ENCODE results near the gene ARMCX5. TPM values are rescaled to one million over a fixed set of nuclear protein-coding genes. Genes with fewer than 3 reads are reported as not detected.

Gene ARMCX5
- polyA plus RNA-seq (2013, experiment 1 of 4): 14.9 TPM
- polyA plus RNA-seq (2013, experiment 2 of 4): 16.5 TPM
- 15.7 TPM for polyA plus RNA-seq (2013, experiment 3 of 4)
- polyA plus RNA-seq (2013, experiment 4 of 4): 17.2 TPM

DNA sequence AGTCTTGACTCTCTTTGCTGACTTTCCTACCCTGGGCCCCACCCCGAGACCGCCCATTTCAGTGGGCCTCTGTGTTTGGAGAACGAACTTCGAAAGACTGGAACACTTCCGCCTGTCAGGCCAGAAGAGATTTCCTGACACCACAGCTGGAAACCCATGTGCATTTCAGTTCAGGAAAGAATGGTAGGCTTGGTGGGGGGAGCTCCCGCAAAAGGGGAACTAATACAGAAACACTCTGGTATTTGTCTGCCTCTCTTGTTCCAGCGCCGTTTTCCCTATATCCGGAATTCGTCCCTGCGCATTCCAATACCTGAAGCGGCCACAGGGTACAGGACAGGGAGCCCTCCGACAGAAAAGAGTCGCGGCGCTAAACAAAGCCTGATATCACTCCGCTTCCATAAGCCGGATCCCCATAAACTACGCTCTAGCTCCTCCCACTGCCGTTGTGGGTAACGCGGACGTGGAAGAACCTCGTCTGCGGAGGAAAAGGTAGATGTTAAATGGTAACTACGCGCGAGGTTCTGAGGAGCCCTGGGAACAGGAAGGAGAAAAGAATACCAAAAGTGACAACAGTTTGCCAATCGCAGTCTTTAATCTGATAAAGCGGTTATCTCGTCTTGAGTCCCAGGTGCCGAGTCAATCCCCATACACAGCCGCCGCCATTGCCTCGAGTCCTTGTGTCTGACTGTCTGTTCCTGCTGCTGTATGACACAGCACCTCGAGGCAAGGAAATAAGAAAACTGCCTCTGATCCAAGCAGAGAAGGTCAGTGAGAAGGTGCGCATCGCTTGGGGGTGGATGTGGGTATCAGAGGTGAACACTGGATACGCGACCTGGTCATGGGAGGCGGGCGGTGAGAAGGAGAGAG lies at the start of gene ARMCX5:
Gene ARMCX5 (plus strand): TSS at position 432 of the 867 bp plus-strand sequence. CDS start 2,627 bp downstream, outside the sequence.
- no peaks in the 10 kb centered on the region for H3K4me1 ChIP-seq (ENCODE audit: control insufficient read depth, insufficient read depth, low read length)
- WGBS, 2 experiments: 3% methylated on average over 35 to 42 of the region's 42 CpGs

DNA sequence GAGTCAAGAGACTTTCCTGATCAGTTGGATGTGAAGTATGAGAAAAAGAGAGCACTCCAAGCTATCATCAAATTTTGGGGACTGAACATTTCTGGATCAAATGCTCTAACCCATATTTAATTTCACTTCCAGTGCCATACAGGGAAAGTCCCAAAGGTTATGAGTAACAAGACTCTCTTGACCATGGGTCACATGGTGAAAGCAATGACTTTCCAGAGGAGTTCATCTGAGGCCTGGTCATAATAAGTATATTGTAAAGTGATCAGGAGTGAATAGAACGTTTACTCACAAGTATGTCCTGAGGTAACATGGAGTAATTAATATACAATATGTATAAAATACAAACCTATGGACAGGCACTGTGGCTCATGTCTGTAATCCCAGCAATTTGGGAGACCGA lies 40.7 kb upstream of the ARMCX5 start:
- Histone ChIP-seq H3K27ac (ENCODE audit: insufficient read depth, low read depth, low read length, poor library complexity, severe bottlenecking) (no peak overlapping the region), H3K36me3 (ENCODE audit: control insufficient read depth, insufficient read depth, low read length) (no peaks in the 10 kb centered on the region), H3K9me3 (ENCODE audit: control insufficient read depth, low read length) (no peaks in the 10 kb centered on the region), H3K27me3 (ENCODE audit: control insufficient read depth, insufficient read depth, low read length, poor library complexity, severe bottlenecking) (no peaks in the 10 kb centered on the region), H3K4me3 (ENCODE audit: insufficient read depth, low read depth, low read length) (no peak overlapping the region), H3K4me1 (ENCODE audit: control insufficient read depth, insufficient read depth, low read length) (no peaks in the 10 kb centered on the region)
- 93 to 100% methylated on average over 1 of the region's 2 CpGs for WGBS, 2 experiments

More for the DNA sequence above, at the start of gene ARMCX5:
- Histone ChIP-seq H3K27me3 (ENCODE audit: control insufficient read depth, insufficient read depth, low read length, poor library complexity, severe bottlenecking) (no peaks in the 10 kb centered on the region), H3K4me3 (ENCODE audit: insufficient read depth, low read depth, low read length) (peak within 1 kb of the TSS; percentile 62), H3K9me3 (ENCODE audit: control insufficient read depth, low read length) (no peaks in the 10 kb centered on the region), H3K36me3 (ENCODE audit: control insufficient read depth, insufficient read depth, low read length) (peaks cover 7% of the 10 kb centered on the region), H3K27ac (ENCODE audit: insufficient read depth, low read depth, low read length, poor library complexity, severe bottlenecking) (no peak within 1 kb of the TSS)

DNA sequence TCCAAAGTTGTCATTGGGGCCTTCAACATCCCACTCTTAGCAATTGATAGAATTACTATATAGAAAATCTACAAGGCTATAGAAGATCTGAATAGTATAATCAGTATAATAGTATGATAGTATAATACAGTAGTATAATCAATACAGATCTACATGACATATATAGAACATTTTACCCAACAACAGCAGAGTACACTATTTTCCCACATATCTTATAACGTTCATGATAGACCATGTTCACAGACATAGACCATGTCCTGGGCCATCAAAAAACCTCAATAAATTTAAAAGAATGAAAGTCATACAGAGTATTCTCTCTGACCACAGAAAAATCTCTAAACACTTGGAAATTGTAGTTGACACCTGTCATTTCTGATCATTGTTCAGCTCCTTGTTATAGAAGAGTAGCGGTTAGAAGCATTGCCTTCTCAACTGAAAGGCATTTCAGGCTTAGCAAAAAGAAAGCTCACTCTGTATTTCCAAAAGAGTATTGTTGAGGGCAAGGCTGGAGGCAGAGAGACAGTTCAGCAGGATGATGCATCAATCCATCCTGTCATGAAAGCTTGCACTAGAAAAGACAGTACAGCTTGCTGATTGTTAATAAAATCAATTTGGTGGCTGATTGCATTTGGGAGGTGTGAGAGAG lies 38.8 kb upstream of the ARMCX5 start:
- H3K27me3 ChIP-seq (ENCODE audit: control insufficient read depth, insufficient read depth, low read length, poor library complexity, severe bottlenecking): no peaks in the 10 kb centered on the region
- no peaks in the 10 kb centered on the region for H3K4me1 ChIP-seq (ENCODE audit: control insufficient read depth, insufficient read depth, low read length)
- H3K4me3 ChIP-seq (ENCODE audit: insufficient read depth, low read depth, low read length): no peak overlapping the region
- 87 to 88% methylated on average over 2 of the region's 2 CpGs for WGBS, 2 experiments
- H3K27ac ChIP-seq (ENCODE audit: insufficient read depth, low read depth, low read length, poor library complexity, severe bottlenecking): no peak overlapping the region
- H3K9me3 ChIP-seq (ENCODE audit: control insufficient read depth, low read length): no peaks in the 10 kb centered on the region
- H3K36me3 ChIP-seq (ENCODE audit: control insufficient read depth, insufficient read depth, low read length): no peaks in the 10 kb centered on the region

DNA sequence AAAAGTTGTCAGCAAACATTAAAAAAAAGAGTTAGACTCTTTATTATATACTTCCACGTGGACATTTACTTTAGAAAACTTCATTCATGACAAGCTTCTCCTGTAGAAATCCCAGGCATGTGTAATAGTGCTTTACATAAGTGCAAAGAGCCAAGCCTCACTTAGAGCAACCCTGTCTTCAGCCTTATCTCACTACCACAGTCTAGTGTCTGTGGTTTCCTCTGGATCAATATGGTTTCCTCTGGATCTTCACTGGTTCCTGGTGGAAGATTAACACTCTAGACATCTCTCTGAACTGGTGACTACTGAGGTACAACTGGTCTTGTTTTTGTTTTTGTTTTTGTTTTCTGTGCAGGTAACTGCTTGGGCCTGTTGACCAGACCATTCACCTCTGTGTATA lies 18.4 kb upstream of the ARMCX5 start:
- WGBS, 2 experiments: 91% methylated on average over 1 of the region's 1 CpG; no CpG with 5 or more reads in 1 of the 2 experiments
- Histone ChIP-seq H3K9me3 (ENCODE audit: control insufficient read depth, low read length) (no peaks in the 10 kb centered on the region), H3K4me1 (ENCODE audit: control insufficient read depth, insufficient read depth, low read length) (no peaks in the 10 kb centered on the region), H3K27me3 (ENCODE audit: control insufficient read depth, insufficient read depth, low read length, poor library complexity, severe bottlenecking) (no peaks in the 10 kb centered on the region), H3K4me3 (ENCODE audit: insufficient read depth, low read depth, low read length) (no peak overlapping the region), H3K27ac (ENCODE audit: insufficient read depth, low read depth, low read length, poor library complexity, severe bottlenecking) (no peak overlapping the region), H3K36me3 (ENCODE audit: control insufficient read depth, insufficient read depth, low read length) (no peaks in the 10 kb centered on the region)

DNA sequence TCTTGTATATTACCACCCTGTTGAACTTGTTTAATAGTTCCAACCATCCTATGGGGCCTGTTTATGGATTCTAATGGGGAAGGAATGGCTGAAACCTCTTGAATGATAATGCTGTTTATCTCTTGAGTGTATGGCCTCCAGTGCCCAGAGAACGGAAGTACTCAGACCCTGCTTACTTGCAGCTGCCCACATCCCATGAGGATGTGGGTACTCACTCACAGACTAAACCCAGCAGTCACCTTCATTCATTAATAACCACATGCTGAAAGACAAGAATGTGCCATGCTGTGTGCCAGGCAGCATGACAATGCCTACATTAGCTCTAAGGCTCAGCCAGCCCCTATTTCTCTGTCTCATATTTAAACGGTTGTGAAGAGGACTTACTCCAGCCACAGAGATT lies 5.9 kb upstream of the ARMCX5 start:
- Histone ChIP-seq H3K27ac (ENCODE audit: insufficient read depth, low read depth, low read length, poor library complexity, severe bottlenecking) (no peak overlapping the region), H3K36me3 (ENCODE audit: control insufficient read depth, insufficient read depth, low read length) (no peaks in the 10 kb centered on the region), H3K4me1 (ENCODE audit: control insufficient read depth, insufficient read depth, low read length) (no peaks in the 10 kb centered on the region), H3K9me3 (ENCODE audit: control insufficient read depth, low read length) (no peaks in the 10 kb centered on the region), H3K27me3 (ENCODE audit: control insufficient read depth, insufficient read depth, low read length, poor library complexity, severe bottlenecking) (no peaks in the 10 kb centered on the region), H3K4me3 (ENCODE audit: insufficient read depth, low read depth, low read length) (no peak overlapping the region)
- 76 to 81% methylated on average over 2 of the region's 2 CpGs for WGBS, 2 experiments

DNA sequence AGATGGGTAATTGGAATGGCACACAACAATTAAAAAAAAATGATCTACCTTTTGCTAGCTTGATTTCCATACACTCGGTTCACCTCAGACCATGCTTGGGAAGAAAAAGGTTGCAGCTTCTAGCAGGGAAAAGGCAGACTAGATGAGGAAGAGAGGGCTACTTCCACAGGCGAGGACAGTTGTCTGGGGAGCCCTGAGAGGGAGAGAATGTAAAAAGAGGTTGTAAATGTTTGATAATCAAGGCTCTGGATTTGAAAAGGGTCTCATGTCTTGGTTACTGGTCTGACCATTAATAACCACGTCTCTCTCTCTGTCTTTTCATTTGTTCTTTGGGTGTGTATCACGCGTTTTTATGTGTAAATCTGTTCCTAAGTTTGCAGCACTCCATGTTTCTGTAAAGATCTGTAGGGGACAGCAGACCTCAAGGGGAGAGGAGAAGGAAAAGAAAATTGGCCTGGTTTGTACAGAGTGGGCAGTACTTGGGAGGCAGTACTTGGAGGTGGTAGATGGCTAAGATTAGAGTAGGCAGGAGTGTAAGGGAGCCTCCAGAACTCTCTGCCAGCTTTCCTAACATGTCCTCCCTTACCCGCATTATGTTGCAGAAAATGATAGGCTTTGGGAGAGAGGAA lies 750 bp downstream of the ARMCX5 start:
- H3K4me1 ChIP-seq (ENCODE audit: control insufficient read depth, insufficient read depth, low read length): no peaks in the 10 kb centered on the region
- H3K27ac ChIP-seq (ENCODE audit: insufficient read depth, low read depth, low read length, poor library complexity, severe bottlenecking): no peak overlapping the region
- no peaks in the 10 kb centered on the region for H3K9me3 ChIP-seq (ENCODE audit: control insufficient read depth, low read length)
- peak overlapping the region; percentile 62 for H3K4me3 ChIP-seq (ENCODE audit: insufficient read depth, low read depth, low read length)
- peaks cover 7% of the 10 kb centered on the region for H3K36me3 ChIP-seq (ENCODE audit: control insufficient read depth, insufficient read depth, low read length)
- no peaks in the 10 kb centered on the region for H3K27me3 ChIP-seq (ENCODE audit: control insufficient read depth, insufficient read depth, low read length, poor library complexity, severe bottlenecking)
- 8 to 10% methylated on average over 3 to 5 of the region's 6 CpGs for WGBS, 2 experiments

DNA sequence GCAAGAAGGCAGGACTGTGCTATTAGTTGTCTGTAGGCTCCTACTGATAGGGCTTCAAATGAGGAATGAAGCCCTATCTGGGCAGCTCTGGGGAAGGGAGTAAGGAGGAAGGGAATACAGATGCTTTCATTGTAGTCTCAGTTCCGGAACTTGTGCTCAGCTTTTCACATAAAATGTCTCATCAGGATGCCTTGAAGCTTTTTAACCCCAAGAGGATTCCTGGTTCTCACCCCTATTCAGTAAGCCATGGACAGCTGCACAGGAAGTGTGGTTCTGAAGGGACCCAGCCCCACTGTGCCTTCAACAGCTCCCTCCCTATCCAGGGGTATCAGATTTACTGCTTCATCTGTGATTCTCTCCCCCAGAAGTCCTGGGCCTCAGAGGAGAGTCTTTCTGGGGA lies 5.0 kb downstream of the ARMCX5 start:
- Histone ChIP-seq H3K4me3 (ENCODE audit: insufficient read depth, low read depth, low read length) (no peak overlapping the region), H3K36me3 (ENCODE audit: control insufficient read depth, insufficient read depth, low read length) (peaks cover 7% of the 10 kb centered on the region), H3K27me3 (ENCODE audit: control insufficient read depth, insufficient read depth, low read length, poor library complexity, severe bottlenecking) (no peaks in the 10 kb centered on the region), H3K27ac (ENCODE audit: insufficient read depth, low read depth, low read length, poor library complexity, severe bottlenecking) (no peak overlapping the region), H3K4me1 (ENCODE audit: control insufficient read depth, insufficient read depth, low read length) (no peaks in the 10 kb centered on the region), H3K9me3 (ENCODE audit: control insufficient read depth, low read length) (no peaks in the 10 kb centered on the region)
- WGBS, 2 experiments: 93 to 100% methylated on average over 1 of the region's 1 CpG

DNA sequence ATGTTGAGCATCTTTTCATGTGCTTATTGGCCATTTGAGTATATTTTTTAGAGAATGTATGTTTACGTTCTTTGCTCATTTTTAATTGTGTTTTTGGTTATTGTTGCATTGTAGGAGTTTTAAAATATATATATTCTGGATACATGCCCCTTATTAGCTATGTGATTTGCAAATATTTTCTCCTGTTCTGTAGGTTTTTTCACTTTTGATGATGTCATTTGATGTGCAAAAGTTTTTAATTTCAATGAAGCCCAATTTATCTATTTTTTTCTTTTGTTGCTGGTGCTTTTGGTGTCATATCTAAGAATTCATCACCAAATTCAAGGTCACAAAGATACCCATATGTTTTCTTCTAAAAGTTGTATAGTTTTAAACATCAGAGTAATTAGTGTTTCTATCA lies 6.8 kb downstream of the ARMCX5 start:
- WGBS, 2 experiments: 100% methylated on average over 1 of the region's 1 CpG; no CpG with 5 or more reads in 1 of the 2 experiments
- no peaks in the 10 kb centered on the region for H3K9me3 ChIP-seq (ENCODE audit: control insufficient read depth, low read length)
- no peak overlapping the region for H3K27ac ChIP-seq (ENCODE audit: insufficient read depth, low read depth, low read length, poor library complexity, severe bottlenecking)
- no peaks in the 10 kb centered on the region for H3K4me1 ChIP-seq (ENCODE audit: control insufficient read depth, insufficient read depth, low read length)
- peaks cover 7% of the 10 kb centered on the region for H3K36me3 ChIP-seq (ENCODE audit: control insufficient read depth, insufficient read depth, low read length)
- H3K4me3 ChIP-seq (ENCODE audit: insufficient read depth, low read depth, low read length): no peak overlapping the region
- no peaks in the 10 kb centered on the region for H3K27me3 ChIP-seq (ENCODE audit: control insufficient read depth, insufficient read depth, low read length, poor library complexity, severe bottlenecking)

DNA sequence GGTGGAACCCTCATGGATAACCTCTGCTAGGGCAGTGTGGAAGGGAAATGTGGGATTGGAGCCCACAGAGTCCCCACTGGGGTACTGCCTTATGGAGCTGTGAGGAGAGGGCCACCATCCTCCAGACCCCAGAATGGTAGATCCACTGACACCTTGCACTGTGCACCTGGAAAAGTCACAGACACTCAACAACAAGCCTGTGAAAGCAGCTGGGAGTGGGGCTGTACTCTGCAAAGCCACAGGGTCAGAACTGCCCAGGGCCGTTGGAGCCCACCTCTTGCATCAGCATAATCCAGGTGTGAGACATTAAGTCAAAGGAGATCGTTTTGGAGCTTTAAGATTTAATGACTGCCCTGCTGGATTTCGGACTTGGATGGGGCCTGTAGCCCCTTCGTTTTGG lies 11.6 kb downstream of the ARMCX5 start:
- 84 to 93% methylated on average over 4 of the region's 4 CpGs for WGBS, 2 experiments
- no peaks in the 10 kb centered on the region for H3K4me1 ChIP-seq (ENCODE audit: control insufficient read depth, insufficient read depth, low read length)
- H3K27me3 ChIP-seq (ENCODE audit: control insufficient read depth, insufficient read depth, low read length, poor library complexity, severe bottlenecking): no peaks in the 10 kb centered on the region
- H3K36me3 ChIP-seq (ENCODE audit: control insufficient read depth, insufficient read depth, low read length): peaks cover 3% of the 10 kb centered on the region
- no peaks in the 10 kb centered on the region for H3K9me3 ChIP-seq (ENCODE audit: control insufficient read depth, low read length)
- no peak overlapping the region for H3K27ac ChIP-seq (ENCODE audit: insufficient read depth, low read depth, low read length, poor library complexity, severe bottlenecking)
- H3K4me3 ChIP-seq (ENCODE audit: insufficient read depth, low read depth, low read length): no peak overlapping the region

DNA sequence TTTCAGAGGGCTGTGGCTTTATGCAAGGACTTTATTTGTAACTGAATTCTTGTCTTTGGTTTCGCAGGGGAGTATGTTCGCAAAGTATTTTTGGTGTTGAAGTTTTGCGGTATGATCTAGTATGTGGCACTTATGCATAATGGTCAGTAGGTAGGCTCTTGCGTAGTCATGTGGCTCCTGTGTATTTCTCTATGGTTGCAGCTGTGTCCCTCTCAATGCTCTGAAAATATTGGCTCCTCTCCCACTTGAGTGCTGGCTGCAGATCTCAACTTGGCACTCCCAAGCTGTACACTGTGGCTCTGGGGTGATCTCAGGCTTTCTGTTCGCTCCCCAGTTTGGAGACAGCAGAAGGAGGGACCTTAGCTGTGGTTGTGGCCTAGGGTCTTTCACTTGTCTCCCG lies 24.8 kb downstream of the ARMCX5 start:
- no peaks in the 10 kb centered on the region for H3K36me3 ChIP-seq (ENCODE audit: control insufficient read depth, insufficient read depth, low read length)
- H3K4me1 ChIP-seq (ENCODE audit: control insufficient read depth, insufficient read depth, low read length): no peaks in the 10 kb centered on the region
- no peak overlapping the region for H3K4me3 ChIP-seq (ENCODE audit: insufficient read depth, low read depth, low read length)
- WGBS, 2 experiments: 94 to 97% methylated on average over 6 of the region's 6 CpGs
- H3K9me3 ChIP-seq (ENCODE audit: control insufficient read depth, low read length): no peaks in the 10 kb centered on the region
- H3K27me3 ChIP-seq (ENCODE audit: control insufficient read depth, insufficient read depth, low read length, poor library complexity, severe bottlenecking): no peaks in the 10 kb centered on the region
- H3K27ac ChIP-seq (ENCODE audit: insufficient read depth, low read depth, low read length, poor library complexity, severe bottlenecking): no peak overlapping the region
